ENCODE results near the gene GUCY1A2.

The GUCY1A2 gene

GRCh38 chr11:106961518-106961917 lies 56.8 kb downstream of the GUCY1A2 start:
- Histone ChIP-seq H3K4me1 (ENCODE audit: control insufficient read depth, insufficient read depth, low read length) (no peaks in the 10 kb centered on the region), H3K36me3 (ENCODE audit: control insufficient read depth, insufficient read depth, low read length) (no peaks in the 10 kb centered on the region), H3K9me3 (ENCODE audit: control insufficient read depth, low read length) (no peaks in the 10 kb centered on the region), H3K27me3 (ENCODE audit: control insufficient read depth, insufficient read depth, low read length) (no peaks in the 10 kb centered on the region), H3K4me3 (ENCODE audit: low read length) (no peak overlapping the region), H3K9ac (ENCODE audit: low read length) (no peak overlapping the region)

GRCh38 chr11:106961048-106961447 lies 57.2 kb downstream of the GUCY1A2 start:
- H3K36me3 ChIP-seq (ENCODE audit: control insufficient read depth, insufficient read depth, low read length): no peaks in the 10 kb centered on the region
- no peak overlapping the region for H3K4me3 ChIP-seq (ENCODE audit: low read length)
- no peaks in the 10 kb centered on the region for H3K4me1 ChIP-seq (ENCODE audit: control insufficient read depth, insufficient read depth, low read length)

GRCh38 chr11:106959800-106960199 lies 58.5 kb downstream of the GUCY1A2 start:
- Histone ChIP-seq H3K36me3 (ENCODE audit: control insufficient read depth, insufficient read depth, low read length) (no peaks in the 10 kb centered on the region), H3K27me3 (ENCODE audit: control insufficient read depth, insufficient read depth, low read length) (no peaks in the 10 kb centered on the region), H3K4me1 (ENCODE audit: control insufficient read depth, insufficient read depth, low read length) (no peaks in the 10 kb centered on the region), H3K4me3 (ENCODE audit: low read length) (no peak overlapping the region), H3K9me3 (ENCODE audit: control insufficient read depth, low read length) (no peaks in the 10 kb centered on the region), H3K9ac (ENCODE audit: low read length) (no peak overlapping the region)

More at GRCh38 chr11:106961048-106961447, 57.2 kb downstream of the GUCY1A2 start:
- H3K9me3 ChIP-seq (ENCODE audit: control insufficient read depth, low read length): no peaks in the 10 kb centered on the region
- H3K9ac ChIP-seq (ENCODE audit: low read length): no peak overlapping the region
- H3K27me3 ChIP-seq (ENCODE audit: control insufficient read depth, insufficient read depth, low read length): no peaks in the 10 kb centered on the region

GRCh38 chr11:106959386-106959785 lies 58.9 kb downstream of the GUCY1A2 start:
- no peak overlapping the region for H3K4me3 ChIP-seq (ENCODE audit: low read length)
- no peaks in the 10 kb centered on the region for H3K9me3 ChIP-seq (ENCODE audit: control insufficient read depth, low read length)
- no peaks in the 10 kb centered on the region for H3K27me3 ChIP-seq (ENCODE audit: control insufficient read depth, insufficient read depth, low read length)
- no peaks in the 10 kb centered on the region for H3K36me3 ChIP-seq (ENCODE audit: control insufficient read depth, insufficient read depth, low read length)
- H3K9ac ChIP-seq (ENCODE audit: low read length): no peak overlapping the region
- H3K4me1 ChIP-seq (ENCODE audit: control insufficient read depth, insufficient read depth, low read length): no peaks in the 10 kb centered on the region

- no peak overlapping the region for H3K9ac ChIP-seq (ENCODE audit: low read length)
These were observed 59.6 kb downstream of the GUCY1A2 start for GRCh38 chr11:106958517-106959248.

GRCh38 chr11:106957030-106957482 lies 61.2 kb downstream of the GUCY1A2 start:
- H3K4me3 ChIP-seq (ENCODE audit: low read length): no peak overlapping the region
- no peaks in the 10 kb centered on the region for H3K4me1 ChIP-seq (ENCODE audit: control insufficient read depth, insufficient read depth, low read length)
- no peaks in the 10 kb centered on the region for H3K36me3 ChIP-seq (ENCODE audit: control insufficient read depth, insufficient read depth, low read length)
- no peak overlapping the region for H3K9ac ChIP-seq (ENCODE audit: low read length)
- H3K27me3 ChIP-seq (ENCODE audit: control insufficient read depth, insufficient read depth, low read length): no peaks in the 10 kb centered on the region
- no peaks in the 10 kb centered on the region for H3K9me3 ChIP-seq (ENCODE audit: control insufficient read depth, low read length)

More at GRCh38 chr11:106958517-106959248, 59.6 kb downstream of the GUCY1A2 start:
- Histone ChIP-seq H3K4me3 (ENCODE audit: low read length) (no peak overlapping the region), H3K36me3 (ENCODE audit: control insufficient read depth, insufficient read depth, low read length) (no peaks in the 10 kb centered on the region), H3K27me3 (ENCODE audit: control insufficient read depth, insufficient read depth, low read length) (no peaks in the 10 kb centered on the region), H3K9me3 (ENCODE audit: control insufficient read depth, low read length) (no peaks in the 10 kb centered on the region), H3K4me1 (ENCODE audit: control insufficient read depth, insufficient read depth, low read length) (no peaks in the 10 kb centered on the region)

GRCh38 chr11:106950067-106950491 lies 68.2 kb downstream of the GUCY1A2 start:
- Histone ChIP-seq H3K9ac (ENCODE audit: low read length) (no peak overlapping the region), H3K36me3 (ENCODE audit: control insufficient read depth, insufficient read depth, low read length) (no peaks in the 10 kb centered on the region), H3K4me3 (ENCODE audit: low read length) (no peak overlapping the region), H3K27me3 (ENCODE audit: control insufficient read depth, insufficient read depth, low read length) (no peaks in the 10 kb centered on the region), H3K4me1 (ENCODE audit: control insufficient read depth, insufficient read depth, low read length) (no peaks in the 10 kb centered on the region), H3K9me3 (ENCODE audit: control insufficient read depth, low read length) (no peaks in the 10 kb centered on the region)

GRCh38 chr11:106943089-106943488 lies 75.2 kb downstream of the GUCY1A2 start:
- no peak overlapping the region for H3K4me3 ChIP-seq (ENCODE audit: low read length)

GRCh38 chr11:106939157-106939556 lies 79.1 kb downstream of the GUCY1A2 start:
- Histone ChIP-seq H3K4me1 (ENCODE audit: control insufficient read depth, insufficient read depth, low read length) (no peaks in the 10 kb centered on the region), H3K36me3 (ENCODE audit: control insufficient read depth, insufficient read depth, low read length) (no peaks in the 10 kb centered on the region), H3K27me3 (ENCODE audit: control insufficient read depth, insufficient read depth, low read length) (no peaks in the 10 kb centered on the region), H3K9me3 (ENCODE audit: control insufficient read depth, low read length) (no peaks in the 10 kb centered on the region), H3K4me3 (ENCODE audit: low read length) (no peak overlapping the region), H3K9ac (ENCODE audit: low read length) (no peak overlapping the region)

More at GRCh38 chr11:106943089-106943488, 75.2 kb downstream of the GUCY1A2 start:
- H3K36me3 ChIP-seq (ENCODE audit: control insufficient read depth, insufficient read depth, low read length): no peaks in the 10 kb centered on the region
- no peaks in the 10 kb centered on the region for H3K9me3 ChIP-seq (ENCODE audit: control insufficient read depth, low read length)
- no peaks in the 10 kb centered on the region for H3K27me3 ChIP-seq (ENCODE audit: control insufficient read depth, insufficient read depth, low read length)
- no peak overlapping the region for H3K9ac ChIP-seq (ENCODE audit: low read length)
- no peaks in the 10 kb centered on the region for H3K4me1 ChIP-seq (ENCODE audit: control insufficient read depth, insufficient read depth, low read length)

- Histone ChIP-seq H3K36me3 (ENCODE audit: control insufficient read depth, insufficient read depth, low read length) (no peaks in the 10 kb centered on the region), H3K4me1 (ENCODE audit: control insufficient read depth, insufficient read depth, low read length) (no peaks in the 10 kb centered on the region), H3K9ac (ENCODE audit: low read length) (no peak overlapping the region), H3K4me3 (ENCODE audit: low read length) (no peak overlapping the region), H3K9me3 (ENCODE audit: control insufficient read depth, low read length) (no peaks in the 10 kb centered on the region), H3K27me3 (ENCODE audit: control insufficient read depth, insufficient read depth, low read length) (no peaks in the 10 kb centered on the region)
These were observed 81.2 kb downstream of the GUCY1A2 start for GRCh38 chr11:106937111-106937510.

GRCh38 chr11:106925245-106925644 lies 93.0 kb downstream of the GUCY1A2 start:
- Histone ChIP-seq H3K27me3 (ENCODE audit: control insufficient read depth, insufficient read depth, low read length) (no peaks in the 10 kb centered on the region), H3K9ac (ENCODE audit: low read length) (no peak overlapping the region), H3K9me3 (ENCODE audit: control insufficient read depth, low read length) (no peaks in the 10 kb centered on the region), H3K4me3 (ENCODE audit: low read length) (no peak overlapping the region), H3K36me3 (ENCODE audit: control insufficient read depth, insufficient read depth, low read length) (no peaks in the 10 kb centered on the region), H3K4me1 (ENCODE audit: control insufficient read depth, insufficient read depth, low read length) (no peaks in the 10 kb centered on the region)

GRCh38 chr11:106920899-106921509 lies 97.3 kb downstream of the GUCY1A2 start:
- Histone ChIP-seq H3K27me3 (ENCODE audit: control insufficient read depth, insufficient read depth, low read length) (no peaks in the 10 kb centered on the region), H3K9me3 (ENCODE audit: control insufficient read depth, low read length) (no peaks in the 10 kb centered on the region), H3K36me3 (ENCODE audit: control insufficient read depth, insufficient read depth, low read length) (no peaks in the 10 kb centered on the region), H3K4me3 (ENCODE audit: low read length) (no peak overlapping the region), H3K9ac (ENCODE audit: low read length) (no peak overlapping the region), H3K4me1 (ENCODE audit: control insufficient read depth, insufficient read depth, low read length) (no peaks in the 10 kb centered on the region)
